DMS79 treated with DMSO at 0.1 percent for 48 hours (cell line): ENCODE measurements around the gene SHROOM2.

Source experiments
- DNase-seq: peaks from one replicate; lab custom pipeline; 2025; lab: John Stamatoyannopoulos, UW

Gene SHROOM2

GRCh38 chrX:9895225-9895912, 109.1 kb downstream of the SHROOM2 start:
- DNase-seq = no peak

- no peak for DNase-seq
These were observed 111.5 kb downstream of the SHROOM2 start for GRCh38 chrX:9897761-9898161.

GRCh38 chrX:9899640-9900111, 113.4 kb downstream of the SHROOM2 start:
- DNase-seq = no peak

- DNase-seq = no peak
These were observed 116.4 kb downstream of the SHROOM2 start for GRCh38 chrX:9902656-9903055.

- no peak for DNase-seq
These were observed 116.9 kb downstream of the SHROOM2 start for GRCh38 chrX:9903146-9903545.

GRCh38 chrX:9905288-9905687, 119.1 kb downstream of the SHROOM2 start:
- DNase-seq = no peak

GRCh38 chrX:9905721-9906120, 119.5 kb downstream of the SHROOM2 start:
- no peak for DNase-seq

GRCh38 chrX:9906919-9907318, 120.7 kb downstream of the SHROOM2 start:
- DNase-seq = no peak

- DNase-seq = no peak
These were observed 121.6 kb downstream of the SHROOM2 start for GRCh38 chrX:9907645-9908387.

- DNase-seq = no peak
These were observed 123.0 kb downstream of the SHROOM2 start for GRCh38 chrX:9909254-9909653.

- no peak for DNase-seq
These were observed 125.3 kb downstream of the SHROOM2 start for GRCh38 chrX:9911487-9911886.

- peak; percentile 11 for DNase-seq
These were observed 126.3 kb downstream of the SHROOM2 start for GRCh38 chrX:9912351-9913145.

GRCh38 chrX:9913146-9913433, 126.9 kb downstream of the SHROOM2 start:
- DNase-seq = no peak

- DNase-seq = no peak
These were observed 131.6 kb downstream of the SHROOM2 start for GRCh38 chrX:9917861-9918260.

- no peak for DNase-seq
These were observed 133.5 kb downstream of the SHROOM2 start for GRCh38 chrX:9919632-9920172.

GRCh38 chrX:9921407-9921806, 135.2 kb downstream of the SHROOM2 start:
- DNase-seq = no peak

GRCh38 chrX:9923357-9923756, 137.1 kb downstream of the SHROOM2 start:
- DNase-seq = no peak

GRCh38 chrX:9926002-9926401, 139.8 kb downstream of the SHROOM2 start:
- no peak for DNase-seq

- peak; percentile 50 for DNase-seq
These were observed 141.7 kb downstream of the SHROOM2 start for GRCh38 chrX:9927698-9928482.

- no peak for DNase-seq
These were observed 149.2 kb downstream of the SHROOM2 start for GRCh38 chrX:9935436-9935835.

GRCh38 chrX:9937761-9938160, 151.5 kb downstream of the SHROOM2 start:
- DNase-seq = no peak

GRCh38 chrX:9938516-9938915, 152.3 kb downstream of the SHROOM2 start:
- DNase-seq = no peak
